AG20443 (cell line): ENCODE results near the gene MDP1.

ENCODE experiments used
- DNase-seq: peaks from one replicate; pipeline ENCODE4 v3.0.0; 2012; ENCODE audit warnings: low spot score, mixed read lengths

Gene MDP1

DNA sequence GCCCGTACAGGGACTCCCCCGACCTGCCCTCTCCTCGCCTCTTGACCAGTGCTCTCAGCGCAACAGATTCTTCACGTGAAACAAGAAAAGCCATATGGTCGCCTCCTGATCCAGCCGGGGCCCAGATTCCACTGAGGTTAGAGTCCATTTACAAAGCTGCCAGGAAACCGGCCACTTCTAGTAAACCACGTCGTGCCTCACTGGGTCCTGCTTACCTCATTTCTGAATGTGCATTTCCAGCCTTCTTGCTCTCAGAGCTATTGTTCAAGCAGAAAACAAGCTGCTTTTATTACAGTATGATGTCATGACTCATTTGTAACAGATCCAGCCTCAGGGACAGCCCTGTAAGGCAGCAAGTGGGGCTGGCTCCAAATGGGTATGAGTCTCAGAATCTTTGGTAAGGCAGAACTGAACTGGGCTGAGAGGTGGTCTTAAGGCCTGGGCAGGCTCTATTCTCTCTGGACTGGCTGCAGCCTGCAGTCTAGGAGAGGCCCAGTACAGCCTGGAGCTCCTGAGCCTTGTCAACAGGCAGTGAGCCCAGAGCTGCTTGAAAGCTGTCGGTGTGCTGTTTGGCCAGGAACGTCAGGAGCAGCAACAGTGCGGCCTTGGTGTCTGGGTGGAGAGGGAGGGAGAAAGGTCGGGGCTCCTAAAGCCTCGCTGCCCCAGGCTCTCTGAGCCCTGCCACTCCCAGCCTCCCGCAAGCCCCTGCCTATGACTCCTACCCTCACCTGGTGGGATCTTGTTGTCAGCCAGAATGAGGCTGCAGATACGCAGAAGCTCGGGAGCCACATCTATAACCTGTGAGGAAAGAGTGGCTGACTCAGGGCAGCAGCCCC lies 35.7 kb downstream of the MDP1 start:
- peak; percentile 79 for DNase-seq

DNA sequence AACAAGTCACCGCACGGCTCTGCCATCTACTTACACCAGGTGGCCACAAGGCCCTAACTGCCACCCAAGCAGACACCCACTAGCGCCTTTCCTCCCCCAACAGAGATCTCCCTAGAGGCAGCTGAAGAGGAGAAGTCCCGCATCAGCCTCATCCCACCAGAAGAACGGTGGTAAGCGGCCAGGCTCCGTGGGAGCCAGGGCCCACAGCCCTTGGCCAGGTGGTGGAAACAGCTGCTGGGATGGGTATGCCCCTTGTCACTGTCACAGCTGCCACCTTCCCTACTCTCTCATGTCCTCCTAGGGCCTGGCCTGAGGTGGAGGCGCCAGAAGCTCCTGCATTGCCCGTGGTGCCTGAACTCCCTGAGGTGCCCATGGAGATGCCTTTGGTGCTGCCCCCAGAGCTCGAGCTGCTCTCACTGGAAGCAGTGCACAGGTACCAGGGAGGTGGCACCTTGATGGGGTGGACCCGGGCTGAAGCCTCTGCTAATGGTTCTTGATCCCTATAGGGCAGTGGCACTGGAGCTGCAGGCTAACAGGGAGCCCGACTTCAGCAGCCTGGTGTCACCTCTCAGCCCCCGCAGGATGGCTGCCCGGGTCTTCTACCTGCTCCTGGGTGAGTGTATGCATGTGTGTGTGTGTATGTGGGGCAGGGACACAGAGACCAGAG lies 36.4 kb downstream of the MDP1 start:
- DNase-seq = no peak

DNA sequence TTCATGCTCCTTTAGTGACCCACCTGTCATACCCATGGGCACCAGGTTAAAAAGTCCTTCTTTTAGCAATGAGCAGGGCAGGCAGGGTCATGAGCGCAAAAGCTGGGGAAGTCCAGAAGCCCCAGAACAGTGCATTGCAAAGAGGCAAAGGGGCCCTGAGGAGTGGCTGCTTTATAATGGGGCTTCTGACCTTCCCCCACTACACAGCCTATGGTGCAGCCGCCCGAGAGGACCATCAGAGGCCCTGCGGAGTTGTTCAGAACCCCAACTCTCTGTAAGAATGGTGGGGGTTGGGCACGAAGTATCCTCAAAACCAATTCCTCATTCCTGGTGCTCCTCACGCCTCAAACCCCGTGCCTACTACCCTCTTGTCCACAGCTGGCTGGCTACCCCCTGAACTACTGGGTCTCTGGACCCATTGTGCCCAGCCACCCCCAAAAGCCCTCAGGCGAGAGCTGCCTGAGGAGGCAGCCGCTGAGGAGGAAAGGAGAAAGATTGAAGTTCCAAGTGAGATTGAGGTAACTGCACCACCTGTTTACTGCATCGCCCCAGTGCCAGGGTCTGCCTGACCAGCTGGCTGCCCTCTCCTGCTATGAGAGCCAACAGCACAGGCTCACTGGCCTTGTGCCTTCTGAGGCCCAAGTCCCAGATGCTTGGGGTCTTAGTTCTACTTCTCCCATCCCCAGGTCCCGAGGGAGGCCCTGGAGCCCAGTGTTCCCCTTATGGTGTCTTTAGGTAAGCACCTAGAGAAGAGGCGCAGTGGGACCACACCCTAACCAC lies 37.3 kb downstream of the MDP1 start:
- DNase-seq = no peak

DNA sequence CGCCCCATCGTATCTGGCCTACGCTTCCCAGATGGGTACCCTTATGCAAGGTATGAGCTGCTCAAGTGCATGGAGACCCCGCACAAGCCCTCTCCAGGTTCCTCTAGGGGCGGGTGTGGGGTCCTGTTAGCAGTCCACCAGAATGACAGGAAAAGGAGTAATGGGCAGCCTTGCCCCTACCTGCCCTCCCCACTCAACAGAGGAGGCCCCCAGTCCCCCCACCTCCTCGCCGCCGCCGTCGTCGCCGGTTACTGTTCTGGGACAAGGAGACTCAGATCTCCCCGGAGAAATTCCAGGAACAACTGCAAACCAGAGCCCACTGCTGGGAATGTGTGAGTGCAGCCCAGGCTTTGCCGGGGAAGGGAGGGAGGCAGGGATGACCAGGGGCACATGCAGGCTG lies 38.0 kb downstream of the MDP1 start:
- no peak for DNase-seq

DNA sequence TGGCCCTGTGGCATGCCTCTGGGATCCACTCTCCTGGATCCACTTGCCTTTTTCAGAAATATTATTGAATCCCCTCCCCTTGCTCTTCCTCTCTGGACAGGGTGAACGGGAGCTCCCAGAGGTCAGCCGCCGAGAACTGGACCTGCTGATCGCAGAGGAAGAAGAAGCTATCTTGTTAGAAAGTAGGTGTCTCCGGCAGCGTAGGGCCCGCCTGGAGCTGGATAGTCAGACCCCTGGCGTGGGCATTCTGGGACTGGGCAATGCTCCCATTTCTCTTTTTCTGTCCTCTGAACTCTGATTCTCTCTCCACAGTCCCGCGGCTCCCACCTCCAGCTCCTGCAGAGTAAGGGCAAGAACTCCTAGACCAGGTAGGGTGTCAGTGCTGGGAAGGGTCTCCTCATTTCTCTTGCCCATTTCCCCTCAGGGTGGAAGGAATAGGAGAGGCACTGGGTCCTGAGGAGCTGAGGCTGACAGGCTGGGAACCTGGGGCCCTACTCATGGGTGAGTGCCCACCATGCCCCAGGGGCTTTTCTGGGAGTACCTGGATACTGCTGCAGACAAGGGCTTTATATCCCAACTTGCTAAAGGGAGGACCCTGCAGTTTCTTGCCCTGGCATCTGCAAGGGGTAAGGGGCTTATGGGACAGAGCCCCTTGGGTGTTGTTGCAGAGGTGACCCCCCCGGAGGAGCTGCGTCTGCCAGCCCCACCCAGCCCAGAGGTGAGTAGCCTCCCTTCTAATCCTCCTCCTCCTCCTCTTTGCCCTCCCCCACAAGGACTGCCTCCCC lies 38.6 kb downstream of the MDP1 start:
- DNase-seq = no peak

DNA sequence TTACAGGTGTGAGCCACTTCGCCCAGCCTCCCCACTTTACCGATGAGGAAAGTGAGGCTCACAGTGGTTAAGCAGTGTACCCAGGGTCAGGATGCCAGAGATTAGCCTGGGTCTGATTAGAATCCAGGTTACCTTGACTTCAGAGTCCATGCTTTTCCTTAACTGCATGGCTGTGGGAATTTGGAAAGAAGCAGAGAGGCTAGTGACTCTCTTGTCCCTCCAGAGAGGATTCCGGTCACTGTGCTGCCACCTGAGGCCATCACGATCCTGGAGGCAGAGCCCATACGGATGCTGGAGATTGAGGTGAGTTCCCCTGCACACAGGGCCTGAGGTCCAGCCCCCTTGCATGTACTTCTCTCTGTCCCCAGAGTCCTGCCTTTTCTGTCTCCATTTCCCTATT lies 39.3 kb downstream of the MDP1 start:
- DNase-seq = no peak

DNA sequence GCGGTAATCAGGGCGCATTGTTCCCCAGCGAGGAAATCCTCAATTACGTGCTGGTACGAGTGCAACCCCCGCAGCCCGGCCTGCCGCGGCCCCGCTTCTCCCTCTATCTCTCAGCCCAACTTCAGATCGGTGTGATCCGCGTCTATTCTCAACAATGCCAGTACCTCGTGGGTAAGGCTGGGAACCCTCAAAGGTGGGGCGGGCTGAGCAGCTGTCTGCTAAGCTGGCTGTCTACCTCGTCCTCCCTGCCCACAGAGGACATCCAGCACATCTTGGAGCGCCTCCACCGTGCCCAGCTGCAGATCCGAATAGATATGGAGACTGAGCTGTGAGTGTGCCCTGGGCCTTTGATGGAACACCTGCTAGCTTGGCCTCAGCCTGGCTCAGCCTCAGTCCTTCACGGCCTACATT lies 43.0 kb downstream of the MDP1 start:
- no peak for DNase-seq

DNA sequence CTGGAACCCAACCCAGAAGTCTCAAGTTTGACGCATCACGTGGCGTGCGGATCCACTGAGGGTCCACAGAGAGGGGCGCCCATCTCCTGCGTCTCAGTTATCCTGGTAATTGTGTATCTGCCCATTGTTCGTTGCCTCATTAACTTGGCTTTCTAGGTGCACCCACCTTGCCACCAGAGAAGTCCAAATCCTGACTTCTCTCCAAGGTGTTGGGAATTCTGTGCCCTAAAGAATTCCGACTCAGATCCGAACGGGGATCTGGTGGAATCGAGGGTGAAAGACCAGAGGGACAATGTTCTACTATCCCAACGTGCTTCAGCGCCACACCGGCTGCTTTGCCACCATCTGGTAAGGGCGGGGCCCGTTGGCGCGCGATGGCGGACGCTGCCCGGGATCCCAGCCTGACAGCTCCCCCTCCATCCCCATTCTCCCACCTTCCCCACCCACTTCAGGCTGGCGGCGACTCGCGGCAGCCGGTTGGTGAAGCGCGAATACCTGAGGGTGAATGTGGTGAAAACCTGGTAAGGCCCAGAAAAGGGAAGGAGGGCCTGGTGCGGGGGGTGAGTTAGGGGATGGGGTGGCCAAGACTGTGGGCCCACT lies 43.5 kb downstream of the MDP1 start:
- DNase-seq = no peak

DNA sequence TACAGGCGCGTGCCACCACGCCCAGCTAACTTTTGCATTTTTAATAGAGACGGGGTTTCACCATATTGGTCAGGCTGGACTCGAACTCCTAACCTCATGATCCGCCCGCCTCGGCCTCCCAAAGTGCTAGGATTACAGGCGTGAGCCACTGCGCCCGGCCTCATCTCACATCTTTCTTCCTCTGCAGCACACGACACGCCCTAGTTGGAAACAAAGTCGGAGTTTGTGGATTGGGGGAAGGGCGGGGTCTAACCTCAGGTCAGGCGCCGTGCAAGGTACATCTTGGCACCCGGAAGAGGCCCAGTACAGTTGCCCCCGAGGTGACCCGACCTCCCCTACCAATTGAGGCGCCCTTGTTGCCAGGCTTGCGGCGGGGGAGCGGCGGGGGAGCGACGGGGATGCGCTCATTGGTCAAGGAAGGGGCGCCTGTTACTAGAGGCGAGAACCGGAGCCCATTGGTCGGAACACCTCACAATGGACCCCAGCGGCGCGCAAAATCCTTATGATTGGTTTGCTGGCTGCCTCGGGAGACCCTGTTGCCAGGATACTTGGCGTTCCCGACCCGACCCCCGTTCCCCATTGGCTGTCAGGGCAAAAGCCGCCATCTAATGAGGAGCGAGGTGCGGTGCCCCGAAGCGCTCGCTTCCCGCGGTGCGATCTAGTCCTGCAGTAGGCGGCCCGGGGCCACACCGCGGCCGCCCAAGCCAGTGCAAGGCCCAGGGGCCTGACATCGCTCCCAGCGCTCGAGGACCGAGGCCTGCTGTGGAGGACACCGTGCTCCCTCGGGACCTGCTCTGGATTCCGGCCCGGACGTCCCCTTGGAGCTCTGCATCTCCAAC lies 44.2 kb downstream of the MDP1 start, which contains the start of gene REC8:
Gene REC8 (plus strand): TSS at position 659 of the 839 bp plus-strand sequence. CDS start 473 bp downstream, outside the sequence.
- DNase-seq = peak; percentile 16

DNA sequence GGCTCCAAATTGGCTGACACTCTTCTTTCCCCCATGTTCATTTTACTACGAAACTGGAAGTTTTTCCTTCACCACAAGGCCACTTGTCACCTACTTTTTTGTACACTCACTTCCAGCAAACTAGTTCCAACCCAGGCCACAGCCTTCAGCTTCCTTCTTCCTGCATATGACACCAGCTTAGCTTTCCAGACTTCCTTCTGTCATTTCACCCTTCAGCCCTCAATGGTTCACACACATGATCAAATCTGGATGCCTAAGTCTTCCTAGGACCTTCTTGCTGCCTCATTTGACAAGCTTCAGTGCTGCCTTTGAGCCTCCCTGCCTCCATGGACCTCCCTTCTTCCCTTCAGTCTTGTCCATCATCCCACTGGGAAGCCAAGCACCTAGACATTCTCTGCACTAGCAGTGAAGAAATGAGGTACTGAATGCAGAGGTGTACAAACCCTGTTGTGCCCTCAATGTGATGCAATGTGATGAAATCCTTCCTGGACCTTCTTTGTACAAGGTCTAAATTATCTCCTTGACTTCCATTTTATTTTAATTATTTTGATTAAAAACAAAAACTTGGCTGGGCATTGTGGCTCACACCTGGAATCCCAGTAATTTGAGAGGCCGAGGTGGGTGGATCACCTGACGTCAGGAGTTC lies 48.3 kb downstream of the MDP1 start:
- DNase-seq = no peak

DNA sequence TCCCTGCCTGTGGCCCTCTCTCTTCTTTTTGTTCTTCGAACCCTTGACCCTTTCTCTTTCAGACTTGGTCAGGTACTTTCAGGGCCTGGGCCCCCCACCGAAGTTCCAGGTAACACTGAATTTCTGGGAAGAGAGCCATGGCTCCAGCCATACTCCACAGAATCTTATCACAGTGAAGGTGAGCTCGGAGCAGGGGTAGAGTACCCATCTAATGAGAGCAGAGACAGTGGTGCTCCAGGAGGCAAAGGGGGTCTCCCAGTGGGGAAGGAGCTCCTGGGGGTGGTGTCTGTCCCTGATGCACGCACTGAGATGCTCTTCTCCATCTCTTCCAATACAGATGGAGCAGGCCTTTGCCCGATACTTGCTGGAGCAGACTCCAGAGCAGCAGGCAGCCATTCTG lies 50.1 kb downstream of the MDP1 start:
- no peak for DNase-seq

DNA sequence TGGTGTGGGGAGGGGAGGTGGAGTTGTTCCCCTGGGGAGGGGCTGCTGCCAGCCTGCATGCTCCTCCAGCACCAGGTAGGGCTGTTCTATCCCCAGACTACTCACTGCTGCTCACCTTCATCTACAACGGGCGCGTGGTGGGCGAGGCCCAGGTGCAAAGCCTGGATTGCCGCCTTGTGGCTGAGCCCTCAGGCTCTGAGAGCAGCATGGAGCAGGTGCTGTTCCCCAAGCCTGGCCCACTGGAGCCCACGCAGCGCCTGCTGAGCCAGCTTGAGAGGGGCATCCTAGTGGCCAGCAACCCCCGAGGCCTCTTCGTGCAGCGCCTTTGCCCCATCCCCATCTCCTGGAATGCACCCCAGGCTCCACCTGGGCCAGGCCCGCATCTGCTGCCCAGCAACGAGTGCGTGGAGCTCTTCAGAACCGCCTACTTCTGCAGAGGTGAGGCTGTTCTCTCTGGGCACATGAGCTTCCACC lies 51.3 kb downstream of the MDP1 start:
- DNase-seq = no peak
